ENCODE results near the gene NRCAM.

GRCh38 chr7:108135446-108136190 is 320.6 kb downstream of the NRCAM start:
- TF ChIP-seq CTCF (IDR thresholded peaks at IDR 0.05; ENCODE audit: low read depth, low read length) (no peak), EZH2phosphoT487 (IDR thresholded peaks at IDR 0.05; ENCODE audit: low read depth) (no peak)

Data from OCI-LY3 (cell line).